Activated CD4-positive, alpha-beta T cell treated with anti-CD3 and anti-CD28 coated beads, Interleukin-2, amount 50 U/mL, for 24 hours (primary cell): ENCODE results near the gene CLSTN2.

Experiments
- DNase-seq, 2 donors: peaks; one replicate each; pipeline ENCODE4 v3.0.0-alpha.2; 2020; ENCODE audit warnings: low read depth in 1 of 2, low spot score in 1 of 2

The CLSTN2 gene

GRCh38 chr3:140532793-140533330 is 597.9 kb downstream of the CLSTN2 start:
- DNase-seq, result no peak

- DNase-seq, result no peak
These were observed 602.1 kb downstream of the CLSTN2 start for GRCh38 chr3:140536926-140537726.

GRCh38 chr3:140537727-140538082 is 602.7 kb downstream of the CLSTN2 start:
- DNase-seq, result no peak

GRCh38 chr3:140540262-140540661 is 605.3 kb downstream of the CLSTN2 start:
- DNase-seq, result no peak

- no peak for DNase-seq
These were observed 607.1 kb downstream of the CLSTN2 start for GRCh38 chr3:140541975-140542653.

GRCh38 chr3:140545197-140545596 is 610.2 kb downstream of the CLSTN2 start:
- DNase-seq, result no peak

- no peak for DNase-seq
These were observed 610.8 kb downstream of the CLSTN2 start for GRCh38 chr3:140545756-140546155.

- DNase-seq, result no peak
These were observed 611.7 kb downstream of the CLSTN2 start for GRCh38 chr3:140546649-140547048.

- no peak for DNase-seq
These were observed 617.4 kb downstream of the CLSTN2 start for GRCh38 chr3:140552403-140552802.

- no peak for DNase-seq
These were observed 617.9 kb downstream of the CLSTN2 start for GRCh38 chr3:140552898-140553297.

GRCh38 chr3:140553591-140553990 is 618.6 kb downstream of the CLSTN2 start:
- no peak for DNase-seq

- DNase-seq, result no peak
These were observed 620.7 kb downstream of the CLSTN2 start for GRCh38 chr3:140555666-140556065.

GRCh38 chr3:140557476-140557875 is 622.5 kb downstream of the CLSTN2 start:
- DNase-seq, result no peak

GRCh38 chr3:140559546-140559945 is 624.6 kb downstream of the CLSTN2 start:
- DNase-seq, result no peak

GRCh38 chr3:140563206-140563760 is 628.3 kb downstream of the CLSTN2 start:
- no peak for DNase-seq

- no peak for DNase-seq
These were observed 633.1 kb downstream of the CLSTN2 start for GRCh38 chr3:140568131-140568530.

GRCh38 chr3:140568842-140569520 is 634.0 kb downstream of the CLSTN2 start:
- DNase-seq, result no peak

GRCh38 chr3:140570602-140571001 is 635.6 kb downstream of the CLSTN2 start:
- no peak for DNase-seq

GRCh38 chr3:140571836-140572235 is 636.9 kb downstream of the CLSTN2 start:
- no peak for DNase-seq

- DNase-seq, result no peak
These were observed 637.3 kb downstream of the CLSTN2 start for GRCh38 chr3:140572334-140572733.

GRCh38 chr3:140573011-140573410 is 638.0 kb downstream of the CLSTN2 start:
- no peak for DNase-seq

GRCh38 chr3:140574375-140574774 is 639.4 kb downstream of the CLSTN2 start:
- DNase-seq, result no peak
